Ovary (tissue), 3 donors: ENCODE results near the gene MBNL1.

ENCODE experiments used
- CTCF ChIP-seq, 3 donors: fragments of 450-650 bp in 2 of 3; fragments of 200-600 bp in 1 of 3; IDR thresholded peaks; one replicate each; pipeline versions ENCODE4 v1.5.1 to v1.8.0; 2016 to 2022; ENCODE audit warnings: antibody characterized with exemption in 3 of 3, mild to moderate bottlenecking in 1 of 3
- POLR2A ChIP-seq: fragments of 450-650 bp; IDR thresholded peaks from one replicate; pipeline ENCODE4 v1.6.1; 2017; ENCODE audit warnings: antibody characterized with exemption, mild to moderate bottlenecking, moderate library complexity
- donor health status: DM: no; HTN: no; CAD: no.

- TF ChIP-seq CTCF (IDR thresholded peaks at IDR 0.05) (no peak), POLR2A (no peak)
These were observed 119.9 kb downstream of the MBNL1 start for GRCh38 chr3:152388631-152389030.
